NCI-H2029 treated with DMSO at 0.1 percent for 48 hours (cell line): Measurements from ENCODE around the gene SLC35F3.
A peak's percentile ranks its signal among the peaks of the same experiment; 100 is the strongest.
"Not testable (repeated sequence)": the region's sequence is repeated elsewhere in the genome, so short reads cannot be mapped to it uniquely, and the experiment has no call there.

Experiments used
- DNase-seq: peaks from one replicate; lab custom pipeline; 2025; lab: John Stamatoyannopoulos, UW

Gene SLC35F3

DNA sequence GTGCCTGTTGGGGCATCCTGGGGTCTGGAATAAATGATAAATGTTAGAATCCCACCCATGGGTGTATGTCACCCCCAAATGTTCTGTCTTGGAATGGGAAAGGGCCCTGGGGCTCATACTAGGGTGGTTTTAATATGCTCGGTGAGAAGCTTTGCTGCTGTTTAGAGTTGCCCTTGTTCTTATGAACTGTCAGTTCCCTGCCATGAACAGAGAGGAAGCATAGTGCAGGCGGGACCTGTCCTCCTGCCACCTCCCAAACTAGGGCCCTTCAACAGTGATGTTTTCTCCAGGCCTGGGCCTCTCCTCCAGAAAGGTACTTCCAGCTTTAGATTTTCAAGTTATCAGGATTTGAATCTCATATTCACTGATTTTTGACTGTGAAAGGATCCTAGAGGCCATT is 388.1 kb downstream of the SLC35F3 start:
- DNase-seq = no peak

DNA sequence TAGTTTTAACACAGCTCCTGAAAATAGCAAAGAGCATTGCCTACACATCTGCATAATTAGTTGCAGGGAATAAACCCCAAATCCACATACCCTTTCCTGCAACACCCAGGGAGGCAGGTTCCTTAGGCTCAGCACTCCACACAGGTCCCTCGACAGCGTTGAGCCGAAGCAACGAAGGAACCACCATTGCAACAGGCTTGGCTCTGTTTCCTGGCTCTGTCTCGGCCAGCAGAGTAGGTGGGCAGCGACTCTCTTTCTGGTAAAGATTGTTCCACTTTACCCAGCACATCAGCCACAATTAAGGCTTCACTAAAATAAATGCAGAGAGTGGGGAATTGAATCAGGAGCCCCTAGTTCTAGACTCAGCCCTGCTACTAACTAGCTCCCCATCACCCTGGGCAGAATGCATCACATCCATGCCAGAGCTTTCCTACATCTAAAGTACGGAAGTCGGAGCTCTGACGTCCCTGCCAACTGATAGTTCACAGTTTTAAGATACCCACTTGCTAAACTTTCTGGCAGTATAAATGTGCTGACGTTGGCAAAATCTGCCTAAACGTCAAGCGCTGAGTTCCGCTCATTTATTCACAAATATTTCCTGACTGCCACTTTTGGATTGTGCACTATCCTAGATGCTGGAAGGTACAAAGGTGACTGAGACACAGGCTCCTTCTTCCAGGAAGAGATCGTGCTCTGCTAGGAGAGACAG is 389.8 kb downstream of the SLC35F3 start:
- no peak for DNase-seq

DNA sequence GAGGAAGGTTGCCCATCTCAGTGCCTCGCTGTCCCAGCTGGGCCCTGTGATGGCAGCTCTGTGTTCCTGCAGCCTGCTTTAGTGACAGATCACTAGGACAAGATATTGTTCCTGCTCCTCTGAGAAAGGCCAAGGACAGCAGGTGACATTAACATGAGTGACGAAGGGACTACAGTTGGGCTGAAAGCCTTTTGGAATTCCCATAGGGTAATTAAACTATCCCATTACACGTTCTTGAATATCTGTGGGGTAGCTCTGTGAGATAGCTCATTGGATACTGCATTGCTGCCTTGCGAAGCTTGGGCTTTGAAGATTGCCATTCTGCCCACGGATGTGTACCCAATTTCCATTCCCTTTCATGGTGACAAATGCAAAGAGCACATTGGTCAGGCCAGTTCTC is 390.6 kb downstream of the SLC35F3 start:
- DNase-seq = no peak

DNA sequence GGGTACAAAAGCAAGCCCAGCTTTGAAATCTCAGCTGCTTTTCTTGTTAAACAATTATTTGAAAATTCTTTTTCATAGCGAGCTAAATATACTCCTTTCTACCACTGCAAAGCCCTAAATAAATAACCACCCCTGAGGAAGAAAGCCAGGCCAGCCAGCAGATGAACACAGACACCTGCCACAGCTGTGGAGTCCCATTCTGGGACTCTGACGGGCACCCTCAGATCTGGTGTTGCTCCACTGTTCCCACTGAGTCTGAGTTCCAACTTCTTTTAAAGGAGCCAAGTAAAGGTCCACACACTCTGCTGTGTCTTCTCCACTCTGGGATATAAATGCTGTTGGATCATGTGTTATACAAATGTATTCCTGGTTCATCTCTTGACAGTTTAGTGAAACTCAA is 391.1 kb downstream of the SLC35F3 start:
- DNase-seq = no peak

DNA sequence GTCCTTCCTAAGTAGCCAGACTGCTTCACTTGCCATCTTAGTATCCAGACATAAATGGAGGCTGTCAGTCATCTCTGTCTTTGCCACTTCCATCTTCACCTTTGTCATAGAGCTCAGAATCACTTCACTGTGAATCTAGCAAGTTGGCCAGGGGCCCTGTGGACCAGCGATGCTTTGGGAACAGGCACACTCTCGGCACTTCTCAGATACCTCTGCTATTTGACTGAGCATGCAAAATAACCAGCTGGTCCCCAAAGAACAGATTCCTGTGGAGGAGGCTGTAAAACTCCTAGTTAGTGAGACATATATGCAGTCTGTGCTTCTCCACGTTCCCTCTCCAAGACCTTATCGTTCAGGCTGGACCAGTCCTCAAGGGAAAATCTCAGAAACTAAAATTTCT is 392.0 kb downstream of the SLC35F3 start:
- DNase-seq = no peak

DNA sequence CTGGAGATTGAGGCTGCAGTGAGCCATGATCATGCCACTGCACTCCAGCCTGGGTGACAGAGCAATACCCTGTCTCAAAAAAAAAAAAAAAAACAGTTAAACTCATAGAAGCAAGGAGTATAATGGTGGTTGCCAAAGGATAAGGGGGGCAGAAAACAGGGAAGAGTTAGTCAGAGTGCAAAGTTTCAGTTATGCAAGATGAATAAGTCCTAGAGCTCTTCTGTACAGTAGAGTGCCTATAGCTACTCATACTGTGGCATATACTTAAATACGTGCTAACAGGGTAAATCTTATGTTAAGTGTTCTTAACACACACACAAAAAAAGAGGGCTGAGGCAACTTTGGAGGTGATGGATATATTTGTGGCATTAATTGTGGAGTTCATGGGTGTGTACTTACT is 393.2 kb downstream of the SLC35F3 start:
- no peak for DNase-seq

DNA sequence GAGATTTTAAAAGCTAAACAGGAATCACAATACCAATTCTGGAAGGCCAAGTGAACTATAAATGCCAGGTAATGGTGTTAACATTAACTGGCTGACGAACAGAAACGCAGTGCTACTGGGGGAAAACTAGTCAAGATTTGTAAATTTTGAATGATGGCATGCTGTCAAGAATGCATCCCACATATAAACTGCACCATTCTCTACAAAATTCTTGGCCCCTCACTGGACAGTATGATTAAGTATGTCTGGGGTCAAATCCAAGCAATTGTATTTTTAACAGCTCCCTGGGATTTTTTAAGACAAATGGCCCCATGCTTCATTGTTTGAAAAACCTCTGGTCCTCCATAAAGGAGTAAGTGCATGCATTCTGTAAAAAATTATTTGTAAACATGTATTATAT is 395.6 kb downstream of the SLC35F3 start:
- no peak for DNase-seq

DNA sequence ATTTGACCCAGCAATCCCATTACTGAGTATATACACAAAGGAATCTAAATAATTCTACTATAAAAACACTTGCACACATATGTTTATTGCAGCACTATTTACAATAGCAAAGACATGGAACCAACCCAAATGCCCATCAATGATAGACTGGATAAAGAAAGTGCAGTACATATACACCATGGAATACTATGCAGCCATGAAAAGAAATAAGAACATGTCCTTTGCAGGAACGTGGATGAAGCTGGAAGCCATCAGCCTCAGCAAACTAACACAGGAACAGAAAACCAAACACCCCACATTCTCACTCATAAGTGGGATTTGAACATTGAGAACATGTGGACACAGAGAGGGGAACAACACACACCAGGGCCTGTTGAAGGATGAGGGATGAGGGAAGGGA is 397.2 kb downstream of the SLC35F3 start:
- not testable (repeated sequence) for DNase-seq

DNA sequence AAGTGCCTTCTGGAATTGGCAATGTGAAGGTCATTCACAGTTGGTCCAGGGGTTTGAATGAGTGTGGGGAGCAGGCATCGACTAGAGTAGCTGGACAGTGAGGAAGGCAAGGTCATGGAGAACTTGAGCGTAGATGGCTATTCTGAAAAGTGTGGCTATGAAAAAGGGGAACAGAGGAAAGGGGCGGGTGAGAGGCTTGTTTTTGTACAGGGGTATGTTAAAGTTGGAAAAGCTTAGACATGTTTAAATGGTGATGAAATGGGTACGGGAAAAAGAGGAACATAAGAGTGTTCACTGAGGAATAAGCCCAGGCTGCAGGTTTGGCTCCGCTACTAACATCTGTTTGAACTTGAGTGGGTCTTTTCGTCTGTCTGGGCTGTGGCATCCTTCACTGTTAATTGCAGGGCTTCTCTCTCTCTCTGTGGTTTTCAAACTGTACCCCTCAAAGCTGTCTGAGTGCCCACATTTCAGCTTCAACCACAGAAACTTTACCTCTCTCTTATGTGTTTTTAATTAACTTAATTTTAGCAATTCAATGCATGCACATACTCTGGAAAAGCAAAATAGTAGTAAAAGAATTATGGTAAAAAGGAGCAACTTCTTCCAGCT is 398.0 kb downstream of the SLC35F3 start:
- no peak for DNase-seq

DNA sequence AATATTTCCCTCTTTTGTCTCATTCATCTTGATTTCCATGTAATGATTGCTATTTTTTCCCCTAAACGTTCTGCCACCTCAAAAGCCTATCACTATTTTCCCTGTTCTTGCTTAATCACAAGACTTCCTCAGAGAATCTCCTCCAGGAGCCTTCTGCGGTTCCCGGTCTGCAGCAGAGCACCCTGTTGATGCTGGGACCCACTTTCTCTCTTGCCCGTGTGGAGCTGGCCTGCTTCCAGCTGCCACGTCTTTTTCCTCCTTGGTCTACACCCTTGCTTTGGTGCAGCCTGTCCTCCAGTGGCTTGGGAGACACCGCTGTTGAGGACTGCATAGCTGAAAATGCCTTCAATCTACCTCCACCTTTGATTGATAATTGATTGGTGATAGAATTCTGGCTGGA is 398.8 kb downstream of the SLC35F3 start:
- DNase-seq = no peak

DNA sequence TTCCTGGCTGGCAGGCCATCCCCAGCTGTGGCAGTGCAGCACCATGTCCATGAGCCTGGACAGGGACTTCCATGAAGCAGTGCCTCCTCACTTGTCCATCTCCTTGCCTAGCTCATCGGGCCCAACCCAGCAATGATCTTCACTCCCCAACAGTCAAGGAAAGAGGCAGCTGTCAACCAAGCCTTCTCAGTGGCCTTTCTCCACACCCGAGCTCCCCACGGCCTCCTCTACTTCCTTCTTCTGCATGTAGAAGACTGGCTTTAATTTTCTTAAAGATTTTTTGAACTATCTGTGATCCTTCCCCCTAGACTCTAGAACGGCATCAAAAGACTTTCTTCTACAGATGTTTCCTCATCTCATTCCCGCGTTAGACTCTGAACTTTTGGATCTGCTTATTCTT is 403.2 kb downstream of the SLC35F3 start:
- no peak for DNase-seq

DNA sequence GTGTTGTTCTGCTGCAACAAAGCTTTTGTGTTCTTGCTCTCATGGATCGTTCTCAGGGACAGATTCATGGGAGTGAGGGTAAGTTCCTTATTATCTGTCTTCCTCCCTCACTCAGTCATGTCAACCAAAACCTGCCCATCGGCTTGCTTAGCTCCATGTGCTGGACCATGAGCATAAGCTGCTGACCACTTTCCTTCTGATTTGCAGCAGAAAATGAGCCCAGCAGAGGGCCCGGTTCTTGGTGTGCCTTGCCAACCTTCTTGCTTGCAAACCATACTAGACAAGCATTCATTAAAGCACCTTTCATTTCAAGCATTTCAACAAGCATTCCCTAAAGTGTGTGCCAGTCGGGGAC is 404.7 kb downstream of the SLC35F3 start:
- no peak for DNase-seq

DNA sequence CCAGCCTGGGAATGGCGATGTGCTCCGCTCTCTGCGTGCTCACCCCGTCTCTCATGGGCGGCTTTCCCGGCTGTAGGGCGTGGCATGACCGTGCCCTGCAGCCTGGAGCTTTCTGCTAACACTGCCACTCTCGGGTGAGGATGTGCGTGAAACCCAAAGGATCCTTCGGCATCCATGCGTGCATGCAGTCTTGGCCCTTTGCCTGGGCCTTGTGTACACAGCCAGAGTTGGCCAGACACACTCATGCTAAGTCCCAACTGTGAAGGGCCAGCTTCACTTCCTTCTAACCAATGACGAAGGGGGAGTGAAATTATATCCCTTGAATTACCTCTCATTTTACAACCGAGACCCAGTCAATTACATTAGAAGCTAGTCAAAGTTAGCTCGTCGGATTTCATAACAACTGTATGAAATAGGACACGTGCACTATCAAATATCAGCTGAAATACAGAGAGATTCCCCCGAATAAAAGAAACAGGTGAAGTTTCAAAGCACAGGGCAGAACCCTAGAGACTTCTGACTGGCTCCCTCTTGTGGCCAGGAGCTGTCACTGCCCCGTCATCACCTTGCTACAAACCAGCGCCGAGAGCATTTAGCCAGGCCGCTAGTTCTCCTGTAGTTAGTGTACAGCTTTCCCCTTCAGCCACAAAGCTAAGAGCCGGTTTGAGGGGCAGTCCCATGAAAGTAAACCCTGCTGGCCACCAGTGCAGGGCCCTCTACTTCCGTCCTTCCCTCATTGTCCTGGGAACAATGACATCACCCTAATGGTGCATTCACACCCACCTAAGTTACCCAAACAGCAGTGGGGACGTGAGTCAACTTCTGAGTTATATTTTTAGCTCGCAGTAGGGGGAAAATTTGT is 405.4 kb downstream of the SLC35F3 start:
- DNase-seq = peak; percentile 97

DNA sequence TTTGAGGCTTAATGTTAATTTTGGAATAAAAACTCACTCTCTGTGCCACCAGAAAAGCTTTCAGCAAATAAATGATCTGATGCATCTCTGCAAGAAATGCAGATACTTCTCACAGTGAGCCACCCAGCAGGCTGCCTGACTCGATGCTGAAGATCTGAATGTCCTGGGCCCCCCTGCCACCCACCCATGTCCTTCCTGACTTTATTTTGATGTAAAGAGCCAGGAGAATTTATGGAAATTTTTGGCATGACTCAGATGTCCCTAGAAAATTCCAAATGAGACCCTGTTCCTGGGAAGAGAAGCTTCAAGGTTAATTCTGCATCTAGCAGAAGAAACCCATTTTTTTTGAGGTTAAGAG is 406.0 kb downstream of the SLC35F3 start:
- no peak for DNase-seq

DNA sequence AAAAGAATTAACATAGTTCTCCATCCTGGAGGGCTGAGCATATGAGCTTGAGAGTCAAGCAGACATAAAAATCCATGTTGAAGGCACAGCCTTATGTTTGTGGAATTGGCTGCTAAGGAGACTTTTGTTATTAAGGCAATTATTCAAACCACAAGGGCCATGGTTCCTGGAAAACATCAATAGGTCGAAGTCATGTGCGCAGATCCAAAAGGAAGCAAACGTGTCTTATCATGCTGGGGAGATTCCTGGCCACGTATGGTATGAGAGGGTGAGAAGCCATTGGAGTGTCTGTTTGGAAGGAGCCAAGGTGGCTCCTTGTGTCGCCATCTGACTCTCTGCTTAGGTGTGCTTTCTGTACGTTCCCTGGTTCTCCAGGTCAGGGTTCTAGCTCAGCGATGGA is 406.9 kb downstream of the SLC35F3 start:
- DNase-seq = no peak

DNA sequence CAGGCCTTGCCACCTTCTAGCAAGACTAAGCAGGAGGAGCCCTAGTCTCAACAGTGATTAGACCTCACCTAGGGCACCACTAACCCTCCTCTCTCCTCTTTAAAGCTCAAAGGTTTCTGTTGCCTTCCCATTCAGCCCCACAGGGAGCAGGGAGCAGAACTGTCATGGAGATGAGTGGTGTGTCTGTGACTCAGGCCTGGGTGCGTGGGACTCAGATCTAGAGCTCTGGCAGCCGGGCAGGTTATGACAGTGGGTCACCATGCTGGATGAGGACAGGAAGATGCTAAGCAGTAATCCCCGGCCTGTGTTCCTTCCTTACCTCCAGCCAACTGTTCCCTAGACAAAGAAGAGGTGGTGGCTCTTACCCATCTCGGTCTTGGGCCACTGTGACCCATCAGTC is 408.7 kb downstream of the SLC35F3 start:
- DNase-seq = no peak

DNA sequence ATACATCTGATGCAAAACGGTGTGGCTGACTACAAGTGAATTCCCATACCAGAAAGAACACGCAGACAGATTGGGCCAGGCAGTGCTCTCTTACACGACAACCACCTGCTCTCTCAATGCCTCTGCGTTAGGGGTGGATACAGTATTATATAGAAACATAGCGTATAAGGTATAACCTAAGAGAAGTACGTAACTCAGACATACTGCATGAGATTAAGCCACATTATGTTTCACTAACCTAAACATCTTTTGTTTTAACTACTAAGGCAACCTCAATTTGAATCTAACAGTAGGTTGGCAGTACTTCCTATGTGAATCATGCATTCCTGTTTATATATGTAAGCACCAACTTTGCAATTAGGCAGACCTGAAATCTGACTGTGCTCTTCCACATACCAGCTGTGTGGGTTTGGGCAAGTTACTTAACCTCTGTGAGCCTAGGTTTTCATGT is 410.6 kb downstream of the SLC35F3 start:
- no peak for DNase-seq

DNA sequence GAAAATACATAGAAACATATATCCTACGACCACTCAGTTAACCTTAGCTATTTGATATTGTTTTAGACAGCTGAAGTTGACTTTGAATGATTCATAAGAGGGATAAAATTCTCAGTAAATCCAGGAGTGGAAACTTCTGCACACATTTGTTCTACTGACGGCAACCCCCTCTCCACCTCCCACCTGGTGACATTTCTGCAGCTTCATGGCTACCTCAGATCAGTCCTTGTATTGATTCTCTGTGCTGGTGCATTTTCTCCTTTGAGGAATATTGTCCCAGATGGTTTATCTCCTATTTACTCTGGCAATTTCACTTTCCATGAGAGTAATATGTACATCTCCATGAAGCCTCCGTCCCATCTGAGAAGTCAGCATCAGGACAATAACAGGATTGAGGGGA is 411.1 kb downstream of the SLC35F3 start:
- DNase-seq = no peak

DNA sequence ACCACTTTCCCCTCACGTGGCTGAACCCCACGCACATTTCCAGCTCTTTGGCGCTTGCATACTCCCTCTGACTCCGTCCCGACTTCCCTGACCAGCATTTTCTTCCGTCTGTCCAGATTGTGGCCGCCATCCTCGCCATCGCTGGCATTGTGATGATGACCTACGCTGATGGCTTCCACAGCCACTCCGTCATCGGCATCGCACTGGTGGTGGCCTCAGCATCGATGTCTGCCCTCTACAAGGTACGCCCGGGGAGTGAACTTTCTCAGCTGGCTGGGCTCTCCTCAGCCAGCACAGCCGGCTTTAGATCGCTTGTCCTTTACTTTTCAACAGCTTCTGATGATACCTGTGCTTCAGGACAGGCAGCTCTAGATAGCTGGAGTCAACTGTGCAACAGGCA is 412.0 kb downstream of the SLC35F3 start:
- no peak for DNase-seq

DNA sequence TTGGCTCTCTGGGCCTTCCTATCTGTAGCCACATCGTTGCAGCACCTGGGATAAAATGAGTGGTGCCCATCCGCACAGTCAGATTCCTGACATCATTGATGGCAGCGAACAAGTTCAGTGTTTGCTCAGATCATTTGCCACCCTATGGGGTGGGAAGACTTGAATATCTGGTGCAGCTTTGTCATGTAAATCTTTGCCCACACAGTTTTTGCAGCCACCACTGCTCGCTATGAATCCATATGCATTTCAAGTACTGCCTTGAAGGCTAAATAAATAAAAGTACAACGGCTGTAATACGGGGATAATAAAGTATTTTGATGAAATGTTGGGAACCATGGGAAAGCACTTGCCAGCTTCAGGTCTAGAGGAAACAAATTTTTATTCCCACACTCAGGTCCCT is 412.5 kb downstream of the SLC35F3 start:
- DNase-seq = no peak

DNA sequence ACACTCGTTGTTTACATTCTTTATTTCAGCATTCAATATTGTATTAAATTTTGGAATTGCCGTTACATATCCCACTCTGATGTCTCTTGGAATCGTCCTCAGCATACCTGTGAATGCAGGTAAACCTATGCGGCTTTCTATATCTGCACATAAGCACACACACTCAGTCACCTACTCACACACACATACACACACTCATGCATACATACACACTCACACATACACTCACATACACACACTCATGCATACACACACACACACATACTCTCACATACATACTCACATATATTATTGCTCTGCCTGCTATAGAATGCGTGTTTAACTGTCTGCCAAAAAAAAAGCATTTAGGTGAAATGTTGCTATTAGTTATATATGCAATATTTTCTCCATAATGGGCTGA is 415.6 kb downstream of the SLC35F3 start:
- DNase-seq = no peak

DNA sequence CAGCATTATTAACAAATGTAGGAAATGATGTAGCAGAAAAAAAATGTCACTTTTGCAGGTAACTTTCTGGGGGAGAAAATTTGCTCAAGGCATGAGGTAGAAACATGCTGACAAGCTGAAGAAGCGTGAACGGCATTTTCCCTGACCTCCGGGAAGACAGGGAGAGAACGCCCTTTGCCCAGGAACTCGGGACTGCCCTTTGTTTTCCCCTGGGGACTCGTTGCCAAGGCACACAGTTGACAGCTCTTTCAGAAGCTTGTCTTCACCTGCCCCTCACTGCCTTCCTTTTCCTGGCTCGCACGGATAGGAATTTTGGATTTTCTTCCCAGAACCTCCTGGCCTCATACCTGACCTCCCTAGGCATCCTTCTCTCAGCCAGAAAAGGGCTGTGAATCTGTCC is 416.1 kb downstream of the SLC35F3 start:
- no peak for DNase-seq

DNA sequence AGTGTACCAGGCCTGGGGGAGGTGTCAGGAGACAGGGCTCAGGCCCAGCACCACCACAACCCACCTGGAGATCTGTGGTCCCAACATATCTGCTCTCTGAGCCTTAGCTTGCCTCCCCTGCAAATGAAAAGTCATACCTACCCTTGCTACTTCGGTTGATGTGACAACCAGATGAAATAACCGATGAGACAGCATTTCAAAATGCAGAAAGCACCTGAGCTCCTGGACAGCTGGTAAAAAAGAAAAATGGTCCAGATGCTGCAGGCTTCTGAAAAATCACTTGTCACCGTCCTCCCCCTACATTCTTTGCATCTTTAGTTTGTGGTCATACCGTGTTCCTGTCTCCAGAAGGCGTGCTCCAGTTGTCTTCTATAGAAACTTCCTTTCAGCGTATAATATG is 416.8 kb downstream of the SLC35F3 start:
- no peak for DNase-seq
